ENCODE results near the gene NDUFB7.
"Not testable (repeated sequence)": the region's sequence is repeated elsewhere in the genome, so short reads cannot be mapped to it uniquely, and the experiment has no call there.

The NDUFB7 gene

DNA sequence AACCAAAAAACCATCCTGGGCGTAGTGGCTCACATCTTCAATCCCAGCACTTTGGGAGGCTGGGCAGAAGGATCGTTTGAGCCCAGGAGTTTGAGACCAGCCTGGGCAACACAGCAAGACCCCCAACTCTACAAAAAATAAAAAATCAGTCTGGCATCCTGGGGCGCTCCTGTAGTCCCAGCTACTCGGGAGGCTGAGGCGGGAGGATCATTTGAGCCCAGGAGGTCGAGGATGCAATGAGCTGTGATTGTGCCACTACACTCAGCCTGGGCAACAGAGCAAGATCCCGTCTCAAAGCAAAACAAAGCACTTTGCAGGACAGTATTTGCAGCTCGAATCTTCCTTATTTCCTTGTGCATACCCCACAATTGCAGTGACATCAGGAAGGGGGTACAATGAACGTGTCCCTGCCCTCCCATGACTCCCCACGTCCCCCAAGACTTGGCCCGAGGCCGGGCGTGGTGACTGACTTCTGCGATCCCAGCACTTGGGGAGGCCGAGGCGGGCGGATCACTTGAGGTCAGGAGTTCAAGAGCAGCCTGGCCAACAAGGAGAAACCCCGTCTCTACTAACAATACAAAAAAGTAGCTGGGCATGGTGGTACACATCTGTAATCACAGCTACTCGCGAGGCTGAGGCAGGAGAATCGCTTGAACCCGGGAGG lies 870 bp downstream of the NDUFB7 start:
- no peak for DNase-seq (ENCODE audit: low spot score)

GRCh38 chr19:14567079-14567478 lies 4.8 kb downstream of the NDUFB7 start:
- no peak for DNase-seq (ENCODE audit: low spot score)

GRCh38 chr19:14566712-14567077 lies 5.2 kb downstream of the NDUFB7 start:
- no peak for DNase-seq (ENCODE audit: low spot score)

DNA sequence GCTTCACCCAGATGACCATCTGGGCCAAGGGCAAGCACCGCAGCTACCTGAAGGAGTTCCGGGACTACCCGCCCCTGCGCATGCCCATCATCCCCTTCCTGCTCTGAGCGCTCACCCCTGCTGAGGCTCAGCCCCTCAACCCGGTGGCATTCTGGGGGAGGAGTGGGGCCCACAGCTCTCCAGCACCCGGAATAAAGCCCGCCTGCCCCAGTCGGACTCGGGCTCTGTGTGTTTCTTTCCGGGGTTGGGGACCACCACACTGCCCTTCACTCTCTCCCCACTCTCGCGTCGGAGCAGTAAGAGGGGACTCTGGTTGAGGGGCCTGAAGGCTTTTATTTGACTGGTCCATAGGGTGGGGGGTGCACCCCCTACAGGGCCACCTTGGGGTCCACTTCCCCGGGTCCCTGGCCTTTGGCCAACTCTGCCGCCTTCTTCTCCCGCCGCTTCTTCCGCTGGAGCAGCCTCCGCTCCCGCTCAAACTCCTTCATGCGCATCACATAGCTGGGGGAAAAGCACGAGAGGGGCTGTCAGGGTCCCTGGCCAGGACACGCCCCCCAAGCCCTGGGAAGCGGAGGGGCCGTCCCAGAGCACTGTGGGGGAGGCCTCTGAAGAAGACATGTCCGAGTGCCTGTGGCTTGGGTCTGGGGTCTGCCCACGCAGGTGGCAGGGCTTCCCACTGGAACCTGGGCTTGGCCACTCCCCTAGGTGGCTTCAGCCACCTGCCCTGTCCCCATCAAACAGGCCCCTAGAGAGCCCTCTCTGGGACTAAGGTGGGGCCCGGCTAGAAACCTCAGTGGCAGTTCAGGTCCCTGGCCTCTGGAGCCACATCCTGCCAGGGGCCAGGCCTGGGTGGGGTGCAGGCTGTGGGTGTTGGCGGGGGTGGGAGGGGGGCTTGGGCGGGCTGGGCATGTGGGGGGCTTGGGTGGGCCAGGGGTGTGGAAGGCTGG lies 5.8 kb downstream of the NDUFB7 start:
- DNase-seq (ENCODE audit: low spot score): no peak

DNA sequence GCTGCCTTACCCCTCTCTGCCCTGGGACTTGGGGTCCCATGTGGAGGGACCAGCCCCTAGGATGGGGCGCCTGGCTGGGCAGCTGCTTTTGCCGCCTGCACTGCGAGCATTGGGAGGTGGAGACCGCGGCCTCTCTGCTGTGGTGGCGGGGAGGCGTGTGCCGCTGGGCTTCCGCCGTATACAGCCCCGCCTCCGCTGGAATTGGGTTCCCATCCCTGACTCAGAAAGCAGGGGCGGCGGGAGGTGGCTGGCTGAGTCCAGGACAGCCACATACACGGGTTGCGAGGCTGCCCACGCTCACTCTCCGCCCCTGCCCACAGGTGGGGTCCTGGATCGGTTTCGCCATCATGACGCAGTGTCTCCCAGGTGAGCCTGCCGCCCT lies 6.6 kb downstream of the NDUFB7 start:
- no peak for DNase-seq (ENCODE audit: low spot score)

DNA sequence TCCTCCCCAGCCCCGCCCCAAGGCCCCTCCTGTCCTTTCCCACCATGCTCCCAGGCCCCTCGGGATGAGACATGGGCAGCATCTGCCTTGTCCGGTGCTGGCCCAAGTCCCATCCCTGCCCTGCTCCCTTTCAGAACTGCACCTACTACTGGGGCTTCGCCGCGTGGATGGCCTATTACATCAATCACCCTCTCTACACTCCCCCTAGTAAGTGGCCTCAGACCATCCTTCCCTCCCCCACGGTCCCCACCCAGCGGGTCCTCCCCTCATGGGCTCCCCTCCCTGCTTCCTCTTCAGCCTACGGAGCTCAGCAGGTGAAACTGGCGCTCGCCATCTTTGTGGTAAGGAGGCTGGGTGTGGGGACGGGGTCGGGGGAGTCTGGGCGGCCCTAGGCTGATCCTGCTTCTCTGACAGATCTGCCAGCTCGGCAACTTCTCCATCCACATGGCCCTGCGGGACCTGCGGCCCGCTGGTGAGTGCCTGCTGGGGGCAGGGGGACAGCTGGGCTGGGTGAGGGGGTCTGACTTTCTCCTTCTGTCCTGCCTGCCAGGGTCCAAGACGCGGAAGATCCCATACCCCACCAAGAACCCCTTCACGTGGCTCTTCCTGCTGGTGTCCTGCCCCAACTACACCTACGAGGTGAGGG lies 7.1 kb downstream of the NDUFB7 start:
- not testable (repeated sequence) for DNase-seq (ENCODE audit: low spot score)

- peak; percentile 61 for DNase-seq (ENCODE audit: low spot score)
Measured at GRCh38 chr19:14563989-14564651, 7.7 kb downstream of the NDUFB7 start.

DNA sequence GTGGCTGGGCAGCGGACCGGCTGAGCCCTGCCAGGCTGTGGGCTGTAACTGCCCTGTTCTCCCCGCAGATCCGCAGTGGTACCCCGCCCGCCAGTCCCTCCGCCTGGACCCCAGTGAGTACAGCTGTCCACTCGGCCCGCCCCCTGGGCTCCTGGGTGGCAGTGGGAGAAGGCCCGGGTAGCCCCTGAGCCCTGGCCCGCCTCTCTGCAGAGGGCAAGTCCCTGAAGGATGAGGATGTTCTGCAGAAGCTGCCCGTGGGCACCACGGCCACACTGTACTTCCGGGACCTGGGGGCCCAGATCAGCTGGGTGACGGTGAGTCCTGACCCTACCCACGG lies 8.3 kb downstream of the NDUFB7 start:
- DNase-seq (ENCODE audit: low spot score): no peak

DNA sequence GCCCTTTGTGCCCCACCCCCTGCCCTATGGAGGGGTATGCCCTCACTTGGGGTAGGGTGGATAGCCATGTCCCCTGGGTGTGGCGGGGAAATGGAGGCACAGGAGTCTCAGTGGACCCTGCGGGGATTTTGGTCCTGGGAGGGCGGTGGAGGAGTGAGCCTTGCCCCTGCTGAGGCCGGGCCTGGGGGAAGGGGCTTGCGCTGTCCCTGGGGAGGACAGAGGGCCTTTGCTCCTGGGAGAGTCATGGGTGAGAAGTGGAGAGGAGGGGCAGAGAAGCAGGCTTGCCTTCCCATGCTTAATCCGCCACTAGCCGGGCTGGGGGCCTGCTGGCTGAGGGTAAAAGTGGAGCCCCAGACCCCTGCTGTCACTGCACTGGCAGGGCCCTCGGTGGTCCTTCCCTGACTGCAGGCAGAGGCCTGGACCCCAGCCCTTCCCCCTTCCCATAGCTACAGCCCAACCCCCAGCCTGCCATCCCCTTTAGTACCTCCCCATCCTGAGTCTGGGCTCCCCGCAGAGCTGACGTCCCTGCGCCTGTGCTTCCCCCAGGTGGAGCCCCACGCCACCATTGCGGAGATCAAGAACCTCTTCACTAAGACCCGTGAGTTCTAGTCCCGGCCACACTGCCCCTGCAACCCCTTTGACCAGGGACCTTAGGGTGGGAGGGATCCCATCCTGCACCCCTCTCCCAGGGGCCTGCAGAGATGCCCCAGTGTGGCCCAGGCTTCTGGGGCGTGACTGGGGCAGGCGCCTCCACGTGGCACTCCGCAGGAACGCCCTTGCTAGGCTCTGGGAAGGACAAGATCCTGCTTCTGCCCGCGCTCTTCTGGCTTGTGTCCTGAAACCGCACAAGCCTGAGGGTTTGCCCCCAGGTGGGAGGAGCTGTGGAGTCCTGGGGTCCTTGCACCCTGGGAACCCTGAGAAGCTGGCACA lies 8.9 kb downstream of the NDUFB7 start:
- no peak for DNase-seq (ENCODE audit: low spot score)

DNA sequence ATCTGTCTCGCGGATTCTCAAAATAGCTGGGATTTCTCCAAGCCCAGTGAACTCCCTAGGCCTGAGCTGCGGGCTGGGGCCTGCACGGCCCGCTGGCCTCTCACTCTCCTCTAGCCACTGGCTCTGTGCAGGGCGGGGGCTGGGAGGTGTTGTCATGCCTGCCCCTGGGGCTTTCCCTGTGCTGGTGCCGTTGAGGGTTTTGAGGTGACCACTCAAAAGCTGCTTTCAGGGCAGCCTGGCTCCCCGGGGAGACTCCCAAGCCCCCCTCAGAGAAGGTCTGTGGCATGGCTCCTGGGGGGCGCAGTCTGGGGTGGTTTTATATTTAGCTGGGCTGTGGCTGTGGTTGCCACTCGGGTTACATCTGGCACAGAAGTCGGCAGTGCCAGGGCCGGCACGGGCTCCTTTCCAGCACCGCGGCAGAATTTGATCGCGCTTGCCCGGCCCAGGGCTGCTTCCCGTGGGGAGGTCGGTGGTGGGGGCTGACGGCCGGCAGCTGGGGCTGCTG lies 10.0 kb downstream of the NDUFB7 start:
- no peak for DNase-seq (ENCODE audit: low spot score)

DNA sequence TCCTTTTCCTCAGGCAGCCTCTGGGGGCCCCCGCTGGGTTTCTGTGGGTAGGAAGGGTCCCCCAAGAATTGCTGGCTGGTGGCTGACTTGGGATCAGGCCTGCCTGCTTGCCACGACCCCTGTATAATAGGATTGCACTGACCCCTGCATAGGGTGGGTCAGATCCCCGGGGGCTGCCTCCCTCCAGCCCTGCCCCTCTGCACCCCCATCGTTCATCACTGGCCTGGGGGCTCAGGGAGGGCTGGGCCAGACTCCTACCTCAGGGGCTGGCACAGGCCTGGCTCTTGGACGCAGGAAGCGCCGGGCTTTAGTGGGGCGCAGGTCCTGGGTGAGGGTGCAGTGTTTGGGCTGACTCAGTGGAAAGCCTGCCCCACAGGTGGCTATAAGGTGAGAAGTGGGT lies 10.6 kb downstream of the NDUFB7 start:
- no peak for DNase-seq (ENCODE audit: low spot score)

DNA sequence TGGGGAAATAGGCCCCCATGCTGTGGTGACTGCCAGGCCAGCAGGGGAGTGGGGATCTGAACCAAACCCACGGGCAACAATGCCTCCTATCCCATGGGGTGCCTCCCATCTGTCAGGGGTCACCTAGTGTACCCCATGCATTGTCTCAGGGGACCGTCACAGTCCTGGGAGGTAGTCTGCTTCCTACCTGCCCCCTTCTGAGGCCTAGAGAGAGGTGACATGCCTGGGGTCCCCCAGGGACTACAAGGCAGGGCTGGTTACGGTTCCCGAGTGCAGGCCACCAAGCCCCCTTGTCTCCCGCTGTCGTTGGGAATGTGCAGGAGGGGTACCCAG lies 11.1 kb downstream of the NDUFB7 start:
- DNase-seq (ENCODE audit: low spot score): no peak

GRCh38 chr19:14559916-14560775 lies 11.7 kb downstream of the NDUFB7 start:
- no peak for DNase-seq (ENCODE audit: low spot score)

DNA sequence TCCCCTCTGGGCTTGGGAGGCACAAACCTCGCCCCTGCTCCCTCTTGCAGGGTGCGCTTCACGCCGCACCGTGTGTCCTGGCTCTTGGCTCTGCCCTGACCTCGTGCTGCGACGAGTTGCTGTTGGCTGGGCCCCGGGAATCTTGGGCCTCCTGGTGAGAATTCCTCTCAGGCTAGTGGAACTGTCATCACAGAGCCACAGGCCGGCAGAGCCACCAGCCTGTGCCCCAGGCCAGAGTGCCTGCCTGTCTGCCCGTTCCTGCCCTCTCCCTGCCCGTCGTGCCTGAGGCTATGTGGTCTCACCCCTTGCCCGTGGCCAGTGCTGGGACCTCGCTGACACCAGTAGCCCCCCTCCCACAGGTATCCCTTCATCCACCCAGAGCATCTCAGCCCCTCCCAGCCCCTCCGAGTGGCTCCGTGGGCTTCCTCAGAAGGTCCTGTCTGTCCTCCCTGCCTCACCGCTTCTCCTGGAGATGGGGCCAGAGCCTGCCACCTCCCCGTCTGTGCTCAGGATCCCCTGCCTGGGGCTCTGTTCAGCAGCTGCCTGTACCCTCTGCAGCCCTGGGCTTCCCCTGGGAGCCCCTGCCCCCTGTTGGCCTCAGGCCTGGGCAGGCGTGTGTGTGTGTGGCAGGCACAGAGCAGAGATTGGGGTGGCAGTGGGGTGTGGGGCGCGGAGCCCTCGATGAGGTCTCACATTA lies 13.3 kb downstream of the NDUFB7 start:
- no peak for DNase-seq (ENCODE audit: low spot score)

DNA sequence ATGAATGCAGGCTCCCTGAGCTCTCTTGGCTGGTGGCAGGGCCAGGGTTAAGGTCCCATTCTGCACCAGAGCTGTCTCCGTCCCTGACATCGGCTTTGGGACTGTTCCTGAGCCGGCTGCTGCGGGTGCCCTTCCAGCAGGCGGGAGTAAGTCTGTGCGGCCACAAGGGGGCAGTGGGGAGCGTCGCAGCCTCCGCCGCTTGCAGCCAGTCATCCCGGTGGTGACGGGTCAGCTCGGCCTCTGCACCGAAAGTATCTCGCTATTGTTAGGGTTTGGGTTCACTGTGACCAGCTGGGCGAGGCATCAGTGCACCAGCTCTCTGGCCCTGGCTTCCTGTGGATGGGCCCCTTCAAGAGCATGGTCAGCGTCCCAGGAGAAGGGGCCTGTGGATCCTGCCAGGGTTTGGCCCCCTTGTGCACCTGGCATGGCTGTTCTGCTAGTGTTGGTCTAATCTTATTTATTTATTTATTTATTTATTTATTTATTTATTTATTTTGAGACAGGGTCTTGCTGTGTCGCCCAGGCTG lies 15.1 kb downstream of the NDUFB7 start:
- DNase-seq (ENCODE audit: low spot score): peak; percentile 68

DNA sequence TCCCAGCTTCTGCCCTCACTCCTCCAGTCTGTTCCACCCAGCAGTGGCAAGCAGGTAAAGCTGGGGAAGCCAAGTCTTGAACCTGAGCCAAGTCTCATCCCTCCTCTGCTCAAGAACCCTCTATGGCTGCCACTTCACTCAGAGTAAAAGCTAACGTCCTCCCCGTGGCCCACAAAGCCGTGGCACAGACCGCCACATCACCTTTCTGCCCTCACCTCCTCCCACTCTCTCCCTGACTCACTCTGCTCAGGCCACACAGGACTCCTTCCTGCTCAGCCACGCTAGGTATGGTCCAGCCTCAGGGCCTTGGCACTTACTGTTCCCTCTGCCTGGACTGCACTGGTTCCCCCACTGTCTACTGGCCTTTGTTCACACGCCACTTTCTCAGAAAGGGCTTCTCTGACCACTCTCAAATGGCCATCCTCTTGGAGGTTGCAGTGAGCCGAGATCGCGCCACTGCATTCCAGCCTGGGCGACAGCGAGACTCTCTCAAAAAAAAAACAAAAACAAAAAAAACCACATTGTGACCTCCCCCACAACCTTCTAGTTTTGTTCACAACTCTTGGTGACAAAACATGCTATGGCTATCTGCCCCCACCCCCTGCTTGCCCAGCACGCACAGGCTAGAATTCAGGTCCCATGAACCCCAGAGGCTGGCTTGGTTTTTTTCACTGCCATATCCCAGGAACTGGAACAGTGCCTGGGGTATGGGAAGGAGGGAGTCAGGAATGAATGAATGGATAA lies 15.8 kb downstream of the NDUFB7 start:
- peak; percentile 26 for DNase-seq (ENCODE audit: low spot score)

DNA sequence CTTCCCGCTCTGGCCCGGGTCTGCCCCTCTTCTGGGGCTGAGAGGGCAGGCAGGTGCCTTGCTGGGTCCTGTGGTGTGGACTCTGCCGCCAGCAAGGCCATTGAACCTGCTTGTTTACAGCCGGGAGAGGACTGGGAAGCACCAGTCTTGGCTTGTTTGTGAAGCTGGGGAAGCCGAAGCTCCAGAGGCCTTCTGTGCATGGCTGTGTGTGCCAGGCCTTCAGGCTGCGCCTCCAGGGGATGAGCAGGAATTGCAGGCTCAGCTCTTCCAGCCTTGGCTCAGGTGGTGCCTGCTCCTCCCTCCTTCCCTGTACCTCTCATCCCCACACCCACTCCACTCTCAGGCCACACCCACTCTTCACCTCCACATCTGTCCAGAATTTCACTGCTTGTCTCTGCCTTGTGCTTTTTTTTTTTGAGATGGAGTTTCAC lies 17.5 kb downstream of the NDUFB7 start:
- DNase-seq (ENCODE audit: low spot score): no peak

DNA sequence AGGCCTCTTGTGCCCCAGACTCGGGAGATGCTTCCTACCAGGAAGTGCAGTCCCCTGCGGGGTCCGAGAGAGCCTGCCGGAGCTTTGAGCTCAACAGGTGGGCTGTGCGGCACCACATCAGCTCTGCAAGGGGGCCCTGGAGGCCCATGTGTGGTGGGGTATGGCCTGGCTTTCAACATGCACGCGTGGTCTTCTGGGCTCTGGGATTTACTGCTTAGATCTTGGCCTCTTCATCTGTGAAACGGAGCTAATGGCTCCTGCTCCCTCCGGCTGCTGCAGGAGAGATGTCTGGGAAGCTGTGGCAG lies 18.0 kb downstream of the NDUFB7 start:
- DNase-seq (ENCODE audit: low spot score): no peak
